Trophoblast cell (in vitro differentiated cells and primary cell): ENCODE results near the gene DAPK3.

Experiments used
- DNase-seq, 2 donors: peaks; one replicate each; pipeline ENCODE4 v3.0.0-alpha.2; 2016
- H2AFZ ChIP-seq: 2 replicates; pipeline ENCODE4 v1.6.1; 2013; ENCODE audit warnings: low read length, moderate library complexity, mild to moderate bottlenecking; ENCODE audit not compliant: insufficient read depth, poor library complexity
- H2AK5ac ChIP-seq: 2 replicates; pipeline ENCODE4 v1.6.1; 2013; ENCODE audit warnings: mild to moderate bottlenecking, low read length
- H2BK120ac ChIP-seq: 2 replicates; pipeline ENCODE4 v1.6.1; 2013; ENCODE audit warnings: low read length, mild to moderate bottlenecking, moderate library complexity; ENCODE audit not compliant: insufficient read depth, poor library complexity
- H2BK12ac ChIP-seq: 2 replicates; pipeline ENCODE4 v1.6.1; 2013; ENCODE audit warnings: mild to moderate bottlenecking, low read length, moderate library complexity
- H2BK5ac ChIP-seq: 2 replicates; pipeline ENCODE4 v1.6.1; 2013; ENCODE audit warnings: low read length, low read depth, moderate library complexity, mild to moderate bottlenecking; ENCODE audit not compliant: poor library complexity
- H3K14ac ChIP-seq: 2 replicates; pipeline ENCODE4 v1.6.1; 2013; ENCODE audit warnings: mild to moderate bottlenecking, low read length
- H3K18ac ChIP-seq: 2 replicates; pipeline ENCODE4 v1.6.1; 2013; ENCODE audit warnings: mild to moderate bottlenecking, low read length
- H3K23ac ChIP-seq: 2 replicates; pipeline ENCODE4 v1.6.1; 2013; ENCODE audit warnings: low read length
- H3K27ac ChIP-seq: 2 replicates; pipeline ENCODE4 v1.5.1; 2013; ENCODE audit warnings: low read depth, mild to moderate bottlenecking, inconsistent platforms, low read length, moderate library complexity
- H3K27me3 ChIP-seq: 2 replicates; pipeline ENCODE4 v1.6.1; 2013; ENCODE audit warnings: inconsistent platforms, mild to moderate bottlenecking, low read length, moderate library complexity; ENCODE audit not compliant: insufficient read depth
- H3K36me3 ChIP-seq, 2 experiments: 1 replicate in 1 of 2; 2 replicates in 1 of 2; pipeline ENCODE4 v1.6.1; 2013; ENCODE audit warnings: low read length in 2 of 2, mild to moderate bottlenecking in 2 of 2, moderate library complexity in 1 of 2; ENCODE audit not compliant: insufficient read depth in 2 of 2, control insufficient read depth in 1 of 2
- H3K4ac ChIP-seq: 2 replicates; pipeline ENCODE4 v1.6.1; 2013; ENCODE audit warnings: low read depth, mild to moderate bottlenecking, low read length, moderate library complexity
- H3K4me1 ChIP-seq, 2 experiments: 1 replicate in 1 of 2; 2 replicates in 1 of 2; pipeline ENCODE4 v1.6.1; 2013; ENCODE audit warnings: low read length in 2 of 2, mild to moderate bottlenecking in 2 of 2, moderate library complexity in 1 of 2; ENCODE audit not compliant: insufficient read depth in 2 of 2, control insufficient read depth in 1 of 2
- H3K4me2 ChIP-seq: 2 replicates; pipeline ENCODE4 v1.6.1; 2013; ENCODE audit warnings: inconsistent platforms, mild to moderate bottlenecking, low read length, moderate library complexity
- H3K4me3 ChIP-seq: 2 replicates; pipeline ENCODE4 v1.5.1; 2013; ENCODE audit warnings: mild to moderate bottlenecking, low read depth, low read length, inconsistent platforms
- H3K79me1 ChIP-seq: one replicate; pipeline ENCODE4 v1.6.1; 2013; ENCODE audit warnings: low read length
- H3K79me2 ChIP-seq: 2 replicates; pipeline ENCODE4 v1.6.1; 2013; ENCODE audit warnings: low read length, mild to moderate bottlenecking; ENCODE audit not compliant: control insufficient read depth, insufficient read depth, poor library complexity
- H3K9ac ChIP-seq: 2 replicates; pipeline ENCODE4 v1.6.1; 2013; ENCODE audit warnings: mild to moderate bottlenecking, low read length
- H3K9me3 ChIP-seq: 2 replicates; pipeline ENCODE4 v1.6.1; 2013; ENCODE audit warnings: low read depth, mild to moderate bottlenecking, control low read depth, inconsistent platforms, low read length; ENCODE audit not compliant: insufficient read depth
- H4K12ac ChIP-seq: 2 replicates; pipeline ENCODE4 v1.6.1; 2013; ENCODE audit warnings: low read depth, mild to moderate bottlenecking, low read length, moderate library complexity
- H4K8ac ChIP-seq: 2 replicates; pipeline ENCODE4 v1.6.1; 2013; ENCODE audit warnings: low read depth, mild to moderate bottlenecking, low read length, moderate library complexity
- H4K91ac ChIP-seq: one replicate; pipeline ENCODE4 v1.6.1; 2013; ENCODE audit warnings: low read depth, mild to moderate bottlenecking, low read length, moderate library complexity
- WGBS: extraction: QIAGEN DNeasy Blood & Tissue Kit; methylation state at CpG from one replicate; pipeline ENCODE4 v1.1.7; 2013; ENCODE audit warnings: missing lambda C conversion rate; ENCODE audit not compliant: insufficient read length, insufficient coverage; ENCODE audit errors: extremely low coverage; 5-methylcytosine and 5-hydroxymethylcytosine counted together

DAPK3 gene

DNA sequence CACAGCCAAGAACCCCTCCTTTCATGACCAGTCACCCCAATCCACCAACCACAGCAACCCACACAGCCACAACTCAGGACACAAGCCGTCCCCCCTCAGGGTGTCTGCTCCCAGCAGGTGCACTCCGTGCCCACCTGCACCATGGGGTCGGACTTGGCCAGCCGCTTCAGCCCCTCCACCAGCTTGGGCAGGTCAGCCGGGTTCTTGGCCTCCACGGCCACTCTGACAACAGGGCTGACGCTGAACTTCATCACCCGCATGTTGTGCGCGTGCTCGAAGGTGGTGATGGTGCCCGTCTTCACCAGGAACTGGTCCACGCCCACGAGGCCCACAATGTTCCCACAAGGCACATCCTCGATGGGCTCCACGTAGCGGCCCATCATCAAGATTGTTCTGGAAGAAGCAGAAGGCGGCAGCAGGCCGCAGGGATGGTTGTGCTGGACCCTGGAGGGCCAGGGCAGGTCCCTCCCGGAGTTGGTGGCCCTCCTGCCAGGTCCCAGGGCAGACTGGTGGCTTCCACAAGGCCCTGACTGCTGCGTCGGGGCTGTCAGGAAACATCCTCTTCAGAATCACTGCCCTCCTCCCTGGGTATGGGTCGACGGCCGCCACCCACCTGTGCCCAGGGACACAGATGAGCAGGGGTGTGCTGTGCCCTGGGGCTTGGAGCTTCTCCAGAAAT is 8.9 kb upstream of the DAPK3 start:
- Histone ChIP-seq H3K4me3 (no peak overlapping the region), H2BK12ac (no peak overlapping the region), H3K23ac (no peak overlapping the region), H3K18ac (no peak overlapping the region), H3K36me3 (peaks cover 93% of the 10 kb centered on the region in 2 experiments), H3K4me2 (no peak overlapping the region), H2AFZ (no peak overlapping the region), H3K9ac (no peak overlapping the region), H3K79me1 (peaks cover 3% of the 10 kb centered on the region), H4K91ac (no peak overlapping the region), H4K12ac (no peak overlapping the region), H4K8ac (no peak overlapping the region), H3K27ac (no peak overlapping the region), H3K4ac (peak overlapping the region; percentile 59), H3K9me3 (peaks cover 16% of the 10 kb centered on the region), H2BK120ac (no peak overlapping the region), H3K79me2 (peaks cover 28% of the 10 kb centered on the region), H2BK5ac (no peak overlapping the region), H3K14ac (no peak overlapping the region), H2AK5ac (no peak overlapping the region), H3K4me1 (peaks cover 6 to 12% of the 10 kb centered on the region in 2 experiments), H3K27me3 (no peaks in the 10 kb centered on the region)
- no CpG with 5 or more reads among the region's 25 CpGs for WGBS
- DNase-seq: no peak

DNA sequence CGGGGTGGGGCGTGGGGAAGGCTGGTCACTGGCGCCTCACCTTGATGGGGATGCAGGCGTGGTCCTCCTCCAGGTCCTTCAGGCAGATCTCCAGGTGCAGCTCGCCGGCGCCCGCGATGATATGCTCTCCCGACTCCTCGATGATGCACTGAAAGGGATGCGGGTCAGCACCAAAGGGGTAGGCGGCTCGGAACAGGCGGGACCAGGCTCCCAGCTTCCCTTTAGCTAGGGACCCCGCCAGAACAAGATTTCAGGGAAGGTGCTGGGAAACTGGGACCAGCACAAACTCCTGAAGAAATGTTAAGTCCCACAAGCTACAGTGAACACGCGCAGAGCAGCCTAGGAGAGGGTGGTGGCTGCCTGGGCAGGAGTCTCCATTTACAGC is 8.4 kb upstream of the DAPK3 start:
- H3K36me3 ChIP-seq: peaks cover 92 to 93% of the 10 kb centered on the region in 2 experiments

DNA sequence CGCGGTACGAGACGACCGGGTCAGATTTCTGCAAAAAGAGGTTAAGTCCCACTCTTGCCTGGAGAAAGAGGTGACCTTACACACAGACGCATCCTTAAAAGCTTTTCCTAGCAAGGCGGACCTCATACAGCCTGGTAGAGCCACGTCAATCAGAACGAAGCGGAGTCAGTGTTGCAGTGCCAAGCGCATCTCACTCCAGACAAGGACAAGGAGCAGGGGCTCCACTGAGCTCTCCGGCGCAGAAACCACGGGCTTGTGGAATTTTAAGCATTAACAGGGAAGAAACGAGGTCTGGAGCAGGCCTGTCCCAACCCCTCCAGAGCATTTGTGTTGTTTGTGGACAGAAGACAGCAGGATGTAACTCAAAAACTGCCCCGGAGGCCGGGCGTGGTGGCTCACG is 7.2 kb upstream of the DAPK3 start:
- no peak overlapping the region for H2BK12ac ChIP-seq
- H3K9ac ChIP-seq: no peak overlapping the region
- no peak for DNase-seq
- no peak overlapping the region for H4K12ac ChIP-seq
- no peak overlapping the region for H3K4me3 ChIP-seq
- no peaks in the 10 kb centered on the region for H3K27me3 ChIP-seq
- H3K4me1 ChIP-seq: peaks cover 0 to 4% of the 10 kb centered on the region in 2 experiments
- no peak overlapping the region for H2AFZ ChIP-seq
- no peak overlapping the region for H4K8ac ChIP-seq
- no peak overlapping the region for H3K4ac ChIP-seq
- no peak overlapping the region for H3K4me2 ChIP-seq
- H2BK120ac ChIP-seq: no peak overlapping the region
- H3K36me3 ChIP-seq: peaks cover 81% of the 10 kb centered on the region in 2 experiments
- H3K79me1 ChIP-seq: no peaks in the 10 kb centered on the region
- H3K27ac ChIP-seq: no peak overlapping the region
- H2AK5ac ChIP-seq: no peak overlapping the region
- H4K91ac ChIP-seq: no peak overlapping the region
- no peak overlapping the region for H3K14ac ChIP-seq
- no peak overlapping the region for H2BK5ac ChIP-seq
- H3K18ac ChIP-seq: no peak overlapping the region
- peaks cover 12% of the 10 kb centered on the region for H3K79me2 ChIP-seq
- WGBS: no CpG with 5 or more reads among the region's 19 CpGs
- peaks cover 11% of the 10 kb centered on the region for H3K9me3 ChIP-seq
- no peak overlapping the region for H3K23ac ChIP-seq

More for the DNA sequence above, 8.4 kb upstream of the DAPK3 start:
- H3K79me2 ChIP-seq: peaks cover 22% of the 10 kb centered on the region
- H3K79me1 ChIP-seq: no peaks in the 10 kb centered on the region
- H3K9me3 ChIP-seq: peaks cover 16% of the 10 kb centered on the region
- H3K4me2 ChIP-seq: no peak overlapping the region
- H3K27ac ChIP-seq: no peak overlapping the region
- no peak overlapping the region for H2BK120ac ChIP-seq
- WGBS: no CpG with 5 or more reads among the region's 18 CpGs
- H3K9ac ChIP-seq: no peak overlapping the region
- no peak overlapping the region for H2BK5ac ChIP-seq
- no peak overlapping the region for H4K12ac ChIP-seq
- H4K91ac ChIP-seq: no peak overlapping the region
- no peak overlapping the region for H3K14ac ChIP-seq
- peak overlapping the region; percentile 10 for H3K4ac ChIP-seq
- H3K4me1 ChIP-seq: peaks cover 6 to 12% of the 10 kb centered on the region in 2 experiments
- no peak overlapping the region for H4K8ac ChIP-seq
- DNase-seq: no peak
- H3K23ac ChIP-seq: no peak overlapping the region
- H2AK5ac ChIP-seq: no peak overlapping the region
- H3K18ac ChIP-seq: no peak overlapping the region
- no peaks in the 10 kb centered on the region for H3K27me3 ChIP-seq
- no peak overlapping the region for H2AFZ ChIP-seq
- H3K4me3 ChIP-seq: no peak overlapping the region
- H2BK12ac ChIP-seq: no peak overlapping the region

DNA sequence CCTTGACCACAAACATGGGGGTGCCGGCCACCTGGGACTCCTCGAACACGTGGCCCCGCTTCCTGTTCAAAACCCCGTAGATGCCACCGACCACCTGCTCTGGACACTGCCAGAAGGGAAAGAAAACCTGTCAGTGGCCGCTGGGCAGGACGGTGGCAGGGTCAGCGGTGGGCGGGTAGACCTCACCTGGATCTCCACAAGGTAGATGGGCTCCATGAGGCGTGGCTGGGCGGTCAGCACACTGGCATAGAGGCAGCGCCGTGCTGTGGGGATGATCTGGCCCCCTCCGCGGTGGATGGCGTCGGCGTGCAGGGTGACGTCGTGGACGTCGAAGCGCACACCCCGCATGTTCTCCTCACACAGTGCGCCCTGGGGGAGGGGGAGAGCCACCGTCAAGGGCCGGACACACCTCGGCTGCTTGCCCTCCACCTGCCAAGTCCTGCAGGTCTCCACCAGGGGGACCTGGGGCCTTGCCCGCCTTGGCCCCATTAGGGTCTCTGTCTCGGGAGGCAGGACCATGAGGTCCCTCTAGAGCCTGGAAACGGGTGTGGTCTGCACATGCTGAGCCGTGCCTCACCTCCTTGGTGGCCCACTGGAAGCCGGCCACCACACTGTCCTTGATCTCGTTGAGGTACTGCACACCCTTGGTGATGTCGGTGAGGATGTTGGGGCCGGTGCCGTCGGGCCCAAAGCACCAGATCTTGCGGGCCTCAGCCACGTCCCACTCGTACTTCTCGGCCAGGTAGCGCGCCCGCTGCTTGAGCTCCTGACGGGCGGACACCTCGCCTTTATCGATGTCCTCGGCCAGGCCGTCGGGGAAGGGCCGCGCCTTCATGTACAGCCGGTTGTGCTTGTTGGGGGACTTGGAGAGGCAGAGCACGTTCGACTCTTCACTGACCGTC is 6.6 kb upstream of the DAPK3 start:
- no peak overlapping the region for H3K4me3 ChIP-seq
- H3K14ac ChIP-seq: no peak overlapping the region
- peaks cover 75 to 78% of the 10 kb centered on the region in 2 experiments for H3K36me3 ChIP-seq
- peaks cover 11% of the 10 kb centered on the region for H3K9me3 ChIP-seq
- H4K12ac ChIP-seq: peak overlapping the region; percentile 4
- no peak overlapping the region for H3K18ac ChIP-seq
- peaks cover 6% of the 10 kb centered on the region for H3K79me2 ChIP-seq
- no peak overlapping the region for H4K91ac ChIP-seq
- H2AK5ac ChIP-seq: no peak overlapping the region
- no peak overlapping the region for H4K8ac ChIP-seq
- H2BK120ac ChIP-seq: no peak overlapping the region
- no peaks in the 10 kb centered on the region for H3K79me1 ChIP-seq
- no peaks in the 10 kb centered on the region for H3K4me1 ChIP-seq
- H3K27ac ChIP-seq: no peak overlapping the region
- no peaks in the 10 kb centered on the region for H3K27me3 ChIP-seq
- no peak overlapping the region for H2AFZ ChIP-seq
- no peak overlapping the region for H2BK5ac ChIP-seq
- no peak overlapping the region for H2BK12ac ChIP-seq
- H3K4me2 ChIP-seq: no peak overlapping the region
- no peak overlapping the region for H3K23ac ChIP-seq
- no CpG with 5 or more reads among the region's 59 CpGs for WGBS
- no peak overlapping the region for H3K4ac ChIP-seq
- no peak for DNase-seq
- H3K9ac ChIP-seq: no peak overlapping the region
